Esophagus muscularis mucosa (tissue), 4 donors: Measurements from ENCODE around the gene PPP2R5C. TPM values are rescaled to one million over a fixed set of nuclear protein-coding genes. Genes with fewer than 3 reads are reported as not detected.

ENCODE experiments used
- DNase-seq: peaks from one replicate; pipeline ENCODE4 v3.0.0-alpha.2; 2017; ENCODE audit errors: extremely low spot score
- H3K27ac ChIP-seq, 4 donors: fragments of 200-600 bp; sonication (generic); replicated peaks in 1 of 4; 1 replicate in 3 of 4; 2 replicates in 1 of 4; pipeline ENCODE4 v1.5.1; 2016 to 2019; ENCODE audit warnings: mild to moderate bottlenecking in 1 of 4
- H3K27me3 ChIP-seq, 4 donors: fragments of 200-600 bp; sonication (generic); one replicate each; pipeline versions ENCODE4 v1.5.1 to v1.6.0; 2016 to 2019
- H3K36me3 ChIP-seq, 4 donors: fragments of 200-600 bp; sonication (generic); one replicate each; pipeline ENCODE4 v1.5.1; 2016 to 2019
- H3K4me1 ChIP-seq, 4 donors: fragments of 200-600 bp; sonication (generic); one replicate each; pipeline ENCODE4 v1.5.1; 2016 to 2019
- H3K4me3 ChIP-seq, 4 donors: fragments of 200-600 bp; sonication (generic); 1 replicate in 2 of 4; 2 replicates in 2 of 4; pipeline ENCODE4 v1.5.1; 2016 to 2019; ENCODE audit warnings: mild to moderate bottlenecking in 4 of 4, moderate library complexity in 1 of 4
- H3K9me3 ChIP-seq, 4 donors: fragments of 200-600 bp; sonication (generic); 1 replicate in 3 of 4; 2 replicates in 1 of 4; pipeline ENCODE4 v1.5.1; 2016 to 2019
- CTCF ChIP-seq, 3 experiments: fragments of 200-600 bp in 2 of 3; fragments of 450-650 bp in 1 of 3; sonication (generic) in 2 of 3; IDR thresholded peaks; one replicate each; pipeline ENCODE4 v1.5.1; 2017 to 2019; ENCODE audit warnings: antibody characterized with exemption in 3 of 3, mild to moderate bottlenecking in 2 of 3, moderate library complexity in 1 of 3
- EP300 ChIP-seq: sonication (generic); formaldehyde crosslinking; IDR thresholded peaks from one replicate; pipeline ENCODE4 v1.6.1; 2017; ENCODE audit warnings: antibody characterized with exemption
- POLR2A ChIP-seq: fragments of 450-650 bp; IDR thresholded peaks from one replicate; pipeline ENCODE4 v1.6.1; 2017; ENCODE audit warnings: antibody characterized with exemption, moderate library complexity, mild to moderate bottlenecking, low read depth
- POLR2AphosphoS5 ChIP-seq, 2 donors: sonication (generic); formaldehyde crosslinking; IDR thresholded peaks; one replicate each; pipeline ENCODE4 v1.6.1; 2017; ENCODE audit warnings: antibody characterized with exemption in 2 of 2
- WGBS: methylation state at CpG from one replicate; pipeline ENCODE4 v1.1.5; 2018; 5-methylcytosine and 5-hydroxymethylcytosine counted together
- intact Hi-C: fragments of 100-400 bp; cut with DNase I; formaldehyde crosslinking; loops from one replicate; pipeline ENCODE4 v1.15.1; 2023
- total RNA-seq, 4 donors: library from RNA; depleted of rRNA; stranded (reverse); fragments of >200 nt; gene quantifications; one replicate each; pipeline versions ENCODE4 v1.1.0 to v1.2.1, GENCODE V29; 2016

The PPP2R5C gene
- total RNA-seq, 4 donors from 2014 or later: 103 to 142 (median 131) TPM

- intact Hi-C loops: no loop called here
- peak; percentile 66 for DNase-seq
- peaks cover 0 to 5% (median 2%) of the 10 kb centered on the region in 4 donors for H3K36me3 ChIP-seq
- WGBS: 64% methylated on average over 6 of the region's 6 CpGs
- peak overlapping the region in 2 of 4 donors; percentile 5 to 7 for H3K27ac ChIP-seq
- peaks cover 6 to 29% (median 19%) of the 10 kb centered on the region in 4 donors for H3K4me1 ChIP-seq
- H3K27me3 ChIP-seq: no peaks in the 10 kb centered on the region
- no peaks in the 10 kb centered on the region for H3K9me3 ChIP-seq
- H3K4me3 ChIP-seq: no peak overlapping the region
- TF ChIP-seq EP300 (no peak), POLR2A (no peak), CTCF (IDR thresholded peaks at IDR 0.05) (no peak), POLR2AphosphoS5 (IDR thresholded peaks at IDR 0.05) (no peak)
These were observed 27.7 kb downstream of the PPP2R5C start for GRCh38 chr14:101789222-101789621.

GRCh38 chr14:101790232-101790631 lies 28.7 kb downstream of the PPP2R5C start:
- H3K27ac ChIP-seq: peak overlapping the region in 1 of 4 donors; percentile 19
- WGBS: 88% methylated on average over 7 of the region's 7 CpGs

GRCh38 chr14:101791919-101792572 lies 30.5 kb downstream of the PPP2R5C start:
- H3K4me3 ChIP-seq: peak overlapping the region; percentile 35 to 41 (median 39)
- TF ChIP-seq POLR2A (no peak), POLR2AphosphoS5 (IDR thresholded peaks at IDR 0.05) (no peak), EP300 (no peak), CTCF (IDR thresholded peaks at IDR 0.05) (no peak)
- intact Hi-C loops: no loop called here

More at GRCh38 chr14:101790232-101790631, 28.7 kb downstream of the PPP2R5C start:
- no peak for TF ChIP-seq EP300
- no peak for TF ChIP-seq CTCF (IDR thresholded peaks at IDR 0.05)
- no peak for TF ChIP-seq POLR2AphosphoS5 (IDR thresholded peaks at IDR 0.05)
- TF ChIP-seq POLR2A: no peak
- peaks cover 0 to 5% (median 2%) of the 10 kb centered on the region in 4 donors for H3K36me3 ChIP-seq
- DNase-seq: no peak
- H3K4me3 ChIP-seq: no peak overlapping the region
- intact Hi-C loops: no loop called here
- peaks cover 6 to 29% (median 17%) of the 10 kb centered on the region in 4 donors for H3K4me1 ChIP-seq
- no peaks in the 10 kb centered on the region for H3K27me3 ChIP-seq
- H3K9me3 ChIP-seq: no peaks in the 10 kb centered on the region

GRCh38 chr14:101796016-101796415 lies 34.5 kb downstream of the PPP2R5C start:
- peak overlapping the region; percentile 70 to 79 (median 78) for H3K27ac ChIP-seq
- intact Hi-C loops: no loop called here

More at GRCh38 chr14:101791919-101792572, 30.5 kb downstream of the PPP2R5C start:
- DNase-seq: no peak
- peaks cover 0 to 6% (median 1%) of the 10 kb centered on the region in 4 donors for H3K36me3 ChIP-seq
- peaks cover 6 to 39% (median 21%) of the 10 kb centered on the region in 4 donors for H3K4me1 ChIP-seq
- WGBS: 30% methylated on average over 5 of the region's 5 CpGs
- H3K27ac ChIP-seq: peak overlapping the region; percentile 53 to 79 (median 72)
- no peaks in the 10 kb centered on the region for H3K9me3 ChIP-seq
- H3K27me3 ChIP-seq: no peaks in the 10 kb centered on the region

More at GRCh38 chr14:101796016-101796415, 34.5 kb downstream of the PPP2R5C start:
- no peak overlapping the region for H3K4me3 ChIP-seq
- peaks cover 19 to 57% (median 42%) of the 10 kb centered on the region in 4 donors for H3K4me1 ChIP-seq
- DNase-seq: no peak
- H3K27me3 ChIP-seq: no peaks in the 10 kb centered on the region
- H3K36me3 ChIP-seq: peaks cover 0 to 5% (median 2%) of the 10 kb centered on the region in 4 donors
- 85% methylated on average over 8 of the region's 8 CpGs for WGBS
- H3K9me3 ChIP-seq: no peaks in the 10 kb centered on the region
- TF ChIP-seq POLR2A: no peak
- TF ChIP-seq CTCF (IDR thresholded peaks at IDR 0.05): no peak
- no peak for TF ChIP-seq POLR2AphosphoS5 (IDR thresholded peaks at IDR 0.05)
- TF ChIP-seq EP300: no peak
